ENCODE data around the gene STXBP6.

DNA sequence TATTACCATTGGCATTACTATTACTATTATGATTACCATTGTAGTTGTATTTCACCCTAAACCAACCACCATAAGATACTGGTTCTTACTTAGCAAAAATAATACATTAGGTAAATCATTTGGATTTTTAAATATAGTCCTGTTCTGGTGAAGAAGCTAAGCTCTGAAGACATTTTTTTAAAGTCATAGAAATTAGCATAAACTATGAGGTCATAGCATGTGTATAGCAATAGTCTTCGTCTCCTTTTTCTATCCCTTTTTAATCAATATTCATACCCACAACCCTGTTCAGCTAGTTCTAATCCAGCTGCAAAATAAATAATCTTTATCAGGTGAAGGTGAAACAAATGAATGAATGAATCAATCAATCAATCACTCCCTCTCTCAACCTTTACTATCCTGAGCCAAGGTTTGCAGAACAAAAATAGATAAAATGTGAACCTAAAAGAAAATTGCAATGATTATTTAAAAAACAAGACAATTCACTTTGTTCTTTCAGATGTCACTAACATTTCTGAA, 134.5 kb downstream of the STXBP6 start:
- no peak for TF ChIP-seq CTCF (conservative IDR thresholded peaks at IDR 0.05; ENCODE audit: low read depth, low read length)
- TF ChIP-seq EZH2 (IDR thresholded peaks at IDR 0.05; ENCODE audit: borderline replicate concordance, low read depth, low read length, poor library complexity, severe bottlenecking) = no peak
